OCI-LY1 (cell line): ENCODE measurements around the gene PTPRT.

Source experiments
- H2AFZ ChIP-seq: fragments of 200-600 bp; sonication (generic), shearing (Covaris generic); 2 replicates; pipeline ENCODE4 v1.6.0; 2014; ENCODE audit warnings: antibody characterized with exemption, mild to moderate bottlenecking, low read length
- H3F3A ChIP-seq: fragments of 200-600 bp; sonication (generic), shearing (Covaris generic); 2 replicates; pipeline ENCODE4 v1.6.0; 2014; ENCODE audit warnings: mild to moderate bottlenecking, antibody characterized with exemption, low read length, moderate library complexity; ENCODE audit not compliant: insufficient read depth
- H3K27ac ChIP-seq: fragments of 200-600 bp; sonication (generic); 2 replicates; pipeline ENCODE4 v1.5.1; 2014; ENCODE audit warnings: low read length, mixed run types, mild to moderate bottlenecking, low read depth; ENCODE audit not compliant: poor library complexity, severe bottlenecking
- H3K27me3 ChIP-seq: fragments of 200-600 bp; sonication (generic); 2 replicates; pipeline ENCODE4 v1.6.0; 2014; ENCODE audit warnings: antibody characterized with exemption, mild to moderate bottlenecking, low read length, moderate library complexity; ENCODE audit not compliant: insufficient read depth
- H3K36me3 ChIP-seq: fragments of 200-600 bp; sonication (generic); 2 replicates; pipeline ENCODE4 v1.6.1; 2014; ENCODE audit warnings: mild to moderate bottlenecking, antibody characterized with exemption, low read length, moderate library complexity, mixed read lengths; ENCODE audit not compliant: insufficient read depth
- H3K4me1 ChIP-seq: fragments of 200-600 bp; sonication (generic); 2 replicates; pipeline ENCODE4 v1.5.1; 2014; ENCODE audit warnings: mild to moderate bottlenecking, low read length, moderate library complexity; ENCODE audit not compliant: insufficient read depth, severe bottlenecking
- H3K4me2 ChIP-seq: fragments of 200-600 bp; sonication (generic), shearing (Covaris generic); 2 replicates; pipeline ENCODE4 v1.6.1; 2014; ENCODE audit warnings: low read length
- H3K4me3 ChIP-seq: fragments of 200-600 bp; sonication (generic); 2 replicates; pipeline ENCODE4 v1.5.1; 2014; ENCODE audit warnings: low read length, low read depth, mild to moderate bottlenecking, mixed read lengths; ENCODE audit not compliant: poor library complexity, severe bottlenecking
- H3K79me2 ChIP-seq: fragments of 200-600 bp; shearing (Covaris generic); 2 replicates; pipeline ENCODE4 v1.6.1; 2016; ENCODE audit warnings: mixed run types, low read length, mixed read lengths; ENCODE audit not compliant: insufficient read depth
- H3K9ac ChIP-seq: fragments of 200-600 bp; sonication (generic), shearing (Covaris generic); 2 replicates; pipeline ENCODE4 v1.6.1; 2014; ENCODE audit warnings: mild to moderate bottlenecking, low read length, mixed read lengths
- H3K9me2 ChIP-seq: fragments of 200-600 bp; sonication (generic), shearing (Covaris generic); 2 replicates; pipeline ENCODE4 v1.6.1; 2014; ENCODE audit warnings: low read depth, mild to moderate bottlenecking, low read length, mixed read lengths
- H3K9me3 ChIP-seq: fragments of 200-600 bp; shearing (Covaris generic); 2 replicates; pipeline ENCODE4 v1.6.1; 2014; ENCODE audit warnings: low read length, mixed read lengths
- H4K20me1 ChIP-seq: fragments of 200-600 bp; sonication (generic), shearing (Covaris generic); 2 replicates; pipeline ENCODE4 v1.6.0; 2016; ENCODE audit warnings: mild to moderate bottlenecking, low read length; ENCODE audit not compliant: insufficient read depth
- EZH2 ChIP-seq: fragments of 200-600 bp; sonication (generic), shearing (Covaris generic); IDR thresholded peaks from 2 replicates; pipeline ENCODE4 v1.8.0; 2017; ENCODE audit warnings: borderline replicate concordance, mixed run types, mild to moderate bottlenecking, antibody characterized with exemption, low read length, moderate library complexity, mixed read lengths
- TF ChIP-seq, protein P1 (sequence below): fragments of 200-600 bp; sonication (generic), shearing (Covaris generic); IDR thresholded peaks from 2 replicates; pipeline ENCODE4 v1.5.1; 2017; ENCODE audit warnings: mild to moderate bottlenecking, antibody characterized with exemption, low read length, moderate library complexity, mixed read lengths

Gene PTPRT

DNA sequence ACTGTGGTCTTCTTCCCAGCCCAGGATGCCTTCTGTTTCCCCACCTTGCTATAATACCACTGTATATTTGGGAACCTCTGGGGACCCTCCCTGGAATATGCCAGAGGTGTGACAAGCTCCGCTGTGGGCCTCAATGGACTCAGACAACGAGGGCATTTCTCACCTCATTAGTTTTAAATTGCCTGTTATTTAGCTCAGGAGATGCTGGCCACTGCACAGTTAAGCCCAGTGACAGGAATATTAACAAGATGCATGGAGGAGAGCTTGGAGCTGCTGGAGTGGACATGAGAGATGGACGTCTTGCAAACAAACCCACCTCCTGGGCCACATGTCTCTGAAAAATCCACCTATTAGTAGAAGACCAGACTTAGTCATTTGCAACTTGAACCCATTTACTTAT lies 1136.4 kb downstream of the PTPRT start:
- no peaks in the 10 kb centered on the region for H3K27me3 ChIP-seq
- H3K79me2 ChIP-seq: no peaks in the 10 kb centered on the region
- no peaks in the 10 kb centered on the region for H3F3A ChIP-seq
- TF ChIP-seq, protein P1, sequence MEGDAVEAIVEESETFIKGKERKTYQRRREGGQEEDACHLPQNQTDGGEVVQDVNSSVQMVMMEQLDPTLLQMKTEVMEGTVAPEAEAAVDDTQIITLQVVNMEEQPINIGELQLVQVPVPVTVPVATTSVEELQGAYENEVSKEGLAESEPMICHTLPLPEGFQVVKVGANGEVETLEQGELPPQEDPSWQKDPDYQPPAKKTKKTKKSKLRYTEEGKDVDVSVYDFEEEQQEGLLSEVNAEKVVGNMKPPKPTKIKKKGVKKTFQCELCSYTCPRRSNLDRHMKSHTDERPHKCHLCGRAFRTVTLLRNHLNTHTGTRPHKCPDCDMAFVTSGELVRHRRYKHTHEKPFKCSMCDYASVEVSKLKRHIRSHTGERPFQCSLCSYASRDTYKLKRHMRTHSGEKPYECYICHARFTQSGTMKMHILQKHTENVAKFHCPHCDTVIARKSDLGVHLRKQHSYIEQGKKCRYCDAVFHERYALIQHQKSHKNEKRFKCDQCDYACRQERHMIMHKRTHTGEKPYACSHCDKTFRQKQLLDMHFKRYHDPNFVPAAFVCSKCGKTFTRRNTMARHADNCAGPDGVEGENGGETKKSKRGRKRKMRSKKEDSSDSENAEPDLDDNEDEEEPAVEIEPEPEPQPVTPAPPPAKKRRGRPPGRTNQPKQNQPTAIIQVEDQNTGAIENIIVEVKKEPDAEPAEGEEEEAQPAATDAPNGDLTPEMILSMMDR: no peak
- no peak for TF ChIP-seq EZH2
- no peak overlapping the region for H2AFZ ChIP-seq
- H3K4me2 ChIP-seq: no peak overlapping the region
- H3K4me1 ChIP-seq: no peaks in the 10 kb centered on the region
- H3K9ac ChIP-seq: no peak overlapping the region
- H3K36me3 ChIP-seq: no peaks in the 10 kb centered on the region
- H3K27ac ChIP-seq: no peak overlapping the region
- no peaks in the 10 kb centered on the region for H3K9me3 ChIP-seq
- no peaks in the 10 kb centered on the region for H4K20me1 ChIP-seq
- H3K9me2 ChIP-seq: no peaks in the 10 kb centered on the region
- H3K4me3 ChIP-seq: no peak overlapping the region

GRCh38 chr20:42051921-42052320 lies 1137.8 kb downstream of the PTPRT start:
- Histone ChIP-seq H3K9ac (no peak overlapping the region), H3K36me3 (no peaks in the 10 kb centered on the region), H2AFZ (no peak overlapping the region), H3F3A (no peaks in the 10 kb centered on the region), H3K4me3 (no peak overlapping the region), H3K9me2 (no peaks in the 10 kb centered on the region), H3K4me2 (no peak overlapping the region), H4K20me1 (no peaks in the 10 kb centered on the region), H3K9me3 (no peaks in the 10 kb centered on the region), H3K27ac (no peak overlapping the region), H3K4me1 (no peaks in the 10 kb centered on the region), H3K27me3 (no peaks in the 10 kb centered on the region), H3K79me2 (no peaks in the 10 kb centered on the region)
- TF ChIP-seq EZH2: no peak
- TF ChIP-seq, protein P1: no peak

DNA sequence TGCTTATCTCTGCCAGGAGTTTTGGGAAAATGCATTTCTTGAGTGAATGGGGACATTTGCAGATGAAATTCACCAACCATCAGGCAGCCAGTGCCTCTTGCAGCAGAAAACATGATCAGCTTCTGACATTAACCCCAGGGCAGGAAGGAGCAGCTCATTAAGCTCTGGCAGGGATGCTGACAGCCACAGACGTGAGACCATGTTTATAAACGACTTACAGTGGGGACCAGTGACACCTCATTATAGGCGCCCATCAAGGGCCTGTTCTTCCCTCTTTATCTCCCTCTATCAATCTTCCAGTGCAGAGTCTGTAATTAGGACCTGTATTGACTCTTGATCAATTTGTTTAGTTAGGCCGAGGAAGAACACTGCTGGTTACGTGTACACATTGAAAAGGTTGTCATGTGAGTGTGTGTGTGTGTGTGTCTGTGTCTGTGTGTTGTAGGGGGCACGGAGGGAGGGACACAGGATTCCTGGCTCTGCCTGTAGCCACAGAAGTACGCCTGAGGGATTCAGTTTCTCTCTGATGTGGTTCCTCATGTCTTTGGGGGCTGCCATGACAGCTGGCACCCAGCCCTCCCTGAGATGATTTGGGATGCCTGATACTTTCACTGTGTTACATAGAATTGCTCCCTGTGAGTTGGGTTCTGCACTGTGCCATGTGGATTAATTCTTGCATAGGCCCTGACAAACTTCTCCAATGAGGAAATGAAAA lies 1143.2 kb downstream of the PTPRT start:
- no peak overlapping the region for H3K4me3 ChIP-seq
- H3K27me3 ChIP-seq: no peaks in the 10 kb centered on the region
- no peaks in the 10 kb centered on the region for H3K79me2 ChIP-seq
- no peaks in the 10 kb centered on the region for H3K9me2 ChIP-seq
- no peaks in the 10 kb centered on the region for H3K9me3 ChIP-seq
- H4K20me1 ChIP-seq: no peaks in the 10 kb centered on the region
- no peak overlapping the region for H3K4me2 ChIP-seq
- TF ChIP-seq, protein P1: no peak
- no peak for TF ChIP-seq EZH2
- H3K27ac ChIP-seq: no peak overlapping the region
- no peaks in the 10 kb centered on the region for H3K4me1 ChIP-seq
- H2AFZ ChIP-seq: no peak overlapping the region
- H3K36me3 ChIP-seq: no peaks in the 10 kb centered on the region
- H3K9ac ChIP-seq: no peak overlapping the region
- no peaks in the 10 kb centered on the region for H3F3A ChIP-seq
